ENCODE results near the gene LOC128125822.

LOC128125822 gene

GRCh38 chr6:63573076-63573898 is 1.0 kb downstream of the LOC128125822 start (continued):
- TF ChIP-seq ELK1 (IDR thresholded peaks at IDR 0.05; ENCODE audit: borderline replicate concordance, low read depth, low read length): no peak

Measured in IMR-90 (cell line).